AG04449 (cell line): Measurements from ENCODE around the gene CACNA1B.
"Not testable (repeated sequence)": the region's sequence is repeated elsewhere in the genome, so short reads cannot be mapped to it uniquely, and the experiment has no call there.

Experiments
- CTCF ChIA-PET: fragments of 350-600 bp; formaldehyde crosslinking; extraction: SDS; loops from one replicate; lab custom pipeline; 2021; ENCODE audit warnings: antibody characterized with exemption; lab: Yijun Ruan, JAX
- POLR2A ChIA-PET: fragments of 400-600, 350-600 bp; formaldehyde crosslinking; extraction: SDS; loops from one replicate; lab custom pipeline; 2020; ENCODE audit warnings: antibody characterized with exemption, inconsistent platforms; lab: Yijun Ruan, JAX
- DNase-seq: peaks from one replicate; pipeline ENCODE4 v3.0.0-alpha.2; 2010; ENCODE audit warnings: low read depth, low spot score
- H3K4me3 ChIP-seq: 2 replicates; pipeline ENCODE4 v1.5.1; 2011; ENCODE audit warnings: low read depth, mild to moderate bottlenecking, control low read depth, low read length
- TF ChIP-seq, protein P1 (sequence below): IDR thresholded peaks from one replicate; pipeline ENCODE4 v1.5.1; 2011; ENCODE audit warnings: mild to moderate bottlenecking, moderate library complexity, low read length, control low read depth, inconsistent platforms; ENCODE audit not compliant: insufficient read depth; ENCODE audit errors: missing control alignments

The CACNA1B gene

DNA sequence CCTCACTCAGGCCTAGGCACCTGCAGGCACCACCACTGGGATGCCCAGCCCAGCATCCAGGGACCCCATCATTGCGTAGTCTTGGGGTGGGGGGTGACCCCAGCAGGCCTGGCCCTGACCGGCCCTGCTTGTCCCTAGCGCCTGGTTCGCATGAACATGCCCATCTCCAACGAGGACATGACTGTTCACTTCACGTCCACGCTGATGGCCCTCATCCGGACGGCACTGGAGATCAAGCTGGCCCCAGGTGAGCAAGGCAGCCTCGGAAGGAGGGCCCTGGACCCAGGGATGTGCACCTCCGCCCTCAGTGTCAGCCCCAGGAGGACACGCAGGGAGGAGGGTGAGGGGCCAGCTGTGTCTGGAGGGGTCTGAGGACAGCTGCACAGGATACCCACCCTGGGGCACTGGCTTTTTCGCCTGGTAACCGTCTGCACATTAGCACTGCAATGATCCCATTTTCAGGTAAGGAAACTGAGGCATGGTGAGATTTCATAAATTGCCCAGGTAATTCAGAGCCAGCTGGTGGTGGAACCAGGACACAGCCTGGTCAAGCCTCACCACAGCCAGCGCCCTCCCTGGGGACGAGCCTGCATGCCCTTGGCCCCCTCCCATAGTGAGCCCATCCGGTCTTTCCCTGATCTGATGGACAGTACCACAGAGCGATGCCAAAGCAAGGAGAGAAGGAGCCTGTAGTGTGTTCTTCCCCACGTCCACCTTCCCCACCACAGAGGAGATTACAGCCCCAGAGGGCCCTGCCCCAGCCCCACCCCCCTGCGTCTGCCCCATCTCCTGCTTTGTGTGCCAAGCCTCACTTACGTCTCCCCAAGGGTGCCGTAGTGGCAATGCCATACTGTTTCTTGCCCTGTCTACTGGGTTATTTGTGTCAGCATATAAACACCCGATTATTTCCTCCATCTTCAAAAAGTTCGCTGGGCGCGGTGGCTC lies 228.3 kb downstream of the CACNA1B start:
- CTCF ChIA-PET = no interaction called here
- no peak for DNase-seq
- TF ChIP-seq, protein P1, sequence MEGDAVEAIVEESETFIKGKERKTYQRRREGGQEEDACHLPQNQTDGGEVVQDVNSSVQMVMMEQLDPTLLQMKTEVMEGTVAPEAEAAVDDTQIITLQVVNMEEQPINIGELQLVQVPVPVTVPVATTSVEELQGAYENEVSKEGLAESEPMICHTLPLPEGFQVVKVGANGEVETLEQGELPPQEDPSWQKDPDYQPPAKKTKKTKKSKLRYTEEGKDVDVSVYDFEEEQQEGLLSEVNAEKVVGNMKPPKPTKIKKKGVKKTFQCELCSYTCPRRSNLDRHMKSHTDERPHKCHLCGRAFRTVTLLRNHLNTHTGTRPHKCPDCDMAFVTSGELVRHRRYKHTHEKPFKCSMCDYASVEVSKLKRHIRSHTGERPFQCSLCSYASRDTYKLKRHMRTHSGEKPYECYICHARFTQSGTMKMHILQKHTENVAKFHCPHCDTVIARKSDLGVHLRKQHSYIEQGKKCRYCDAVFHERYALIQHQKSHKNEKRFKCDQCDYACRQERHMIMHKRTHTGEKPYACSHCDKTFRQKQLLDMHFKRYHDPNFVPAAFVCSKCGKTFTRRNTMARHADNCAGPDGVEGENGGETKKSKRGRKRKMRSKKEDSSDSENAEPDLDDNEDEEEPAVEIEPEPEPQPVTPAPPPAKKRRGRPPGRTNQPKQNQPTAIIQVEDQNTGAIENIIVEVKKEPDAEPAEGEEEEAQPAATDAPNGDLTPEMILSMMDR = no peak
- H3K4me3 ChIP-seq = no peak overlapping the region
- POLR2A ChIA-PET = no interaction called here

DNA sequence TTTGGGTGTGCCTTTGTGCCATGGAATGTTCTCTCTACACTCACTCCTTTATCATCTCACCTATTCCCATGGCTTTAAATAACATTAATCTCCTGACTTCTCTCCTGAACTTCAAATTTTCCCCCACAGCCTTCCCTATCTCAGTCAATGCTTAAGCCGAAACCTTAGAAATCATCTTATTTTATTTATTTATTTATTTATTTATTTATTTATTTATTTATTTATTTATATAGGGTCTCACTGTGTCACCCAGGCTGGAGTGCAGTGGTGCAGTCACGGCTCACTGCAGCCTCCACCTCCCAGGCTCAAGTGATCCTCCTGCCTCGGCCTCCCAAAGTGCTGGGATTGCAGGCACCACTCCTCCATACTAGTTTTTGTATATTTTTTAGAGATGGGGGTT lies 229.5 kb downstream of the CACNA1B start:
- POLR2A ChIA-PET, CTCF ChIA-PET, H3K4me3 ChIP-seq, DNase-seq: not testable (repeated sequence)

DNA sequence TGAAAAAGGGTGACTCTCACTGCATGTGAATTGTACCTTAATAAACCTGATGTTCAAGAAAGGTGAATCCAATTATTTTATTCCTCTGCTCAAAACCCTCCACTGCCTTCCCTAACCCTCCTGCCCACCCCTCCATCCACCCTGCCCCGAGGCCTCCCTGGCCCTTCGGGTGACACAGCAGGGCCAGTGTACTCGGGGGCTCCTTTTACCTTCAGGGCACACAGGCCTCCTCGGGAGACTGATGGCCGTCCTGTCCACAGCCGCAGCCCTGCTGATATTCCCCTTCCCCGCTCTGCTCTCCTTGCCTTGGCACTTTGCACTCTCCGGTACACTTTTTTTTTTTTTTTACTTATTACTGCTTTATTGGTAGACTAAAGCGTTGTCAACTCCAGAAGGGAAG lies 234.0 kb downstream of the CACNA1B start:
- ChIA-PET CTCF (no interaction called here), POLR2A (no interaction called here)
- TF ChIP-seq, protein P1 = no peak
- DNase-seq = no peak
- no peak overlapping the region for H3K4me3 ChIP-seq

GRCh38 chr9:138112090-138112748 lies 234.6 kb downstream of the CACNA1B start:
- CTCF ChIA-PET = no interaction called here

DNA sequence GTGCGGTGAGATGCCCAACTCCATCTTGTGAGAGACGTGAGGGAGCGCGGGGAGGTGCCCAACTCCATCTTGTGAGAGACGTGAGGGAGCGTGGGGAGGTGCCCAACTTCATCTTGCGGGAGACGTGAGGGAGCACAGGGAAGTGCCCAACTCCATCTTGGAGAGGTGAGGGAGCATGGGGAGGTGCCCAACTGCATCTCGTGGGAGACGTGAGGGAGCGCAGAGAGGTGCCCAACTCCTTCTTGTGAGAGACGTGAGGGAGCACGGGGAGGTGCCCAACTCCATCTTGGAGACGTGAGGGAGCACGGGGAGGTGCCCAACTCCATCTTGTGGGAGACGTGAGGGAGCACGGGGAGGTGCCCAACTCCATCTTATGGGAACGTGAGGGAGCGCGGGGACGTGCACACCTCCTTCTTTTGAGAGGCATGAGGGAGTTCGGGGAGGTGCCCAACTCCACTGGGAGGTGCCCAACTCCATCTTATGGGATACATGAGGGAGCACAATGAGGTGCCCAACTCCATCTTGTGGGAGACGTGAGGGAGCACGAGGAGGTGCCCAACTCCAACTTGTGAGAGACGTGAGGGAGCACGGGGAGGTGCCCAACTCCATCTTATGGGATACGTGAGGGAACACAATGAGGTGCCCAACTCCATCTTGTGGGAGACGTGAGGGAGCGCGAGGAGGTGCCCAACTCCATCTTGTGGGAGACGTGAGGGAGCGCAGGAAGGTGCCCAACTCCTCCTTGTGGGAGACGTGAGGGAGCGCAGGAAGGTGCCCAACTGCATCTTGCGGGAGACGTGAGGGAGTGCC lies 235.4 kb downstream of the CACNA1B start:
- ChIA-PET CTCF (no interaction called here), POLR2A (no interaction called here)
- no peak for DNase-seq
- H3K4me3 ChIP-seq = no peak overlapping the region
- TF ChIP-seq, protein P1 = no peak

More at GRCh38 chr9:138112090-138112748, 234.6 kb downstream of the CACNA1B start:
- no peak overlapping the region for H3K4me3 ChIP-seq
- no peak for DNase-seq
- TF ChIP-seq, protein P1 = no peak
- POLR2A ChIA-PET = no interaction called here

GRCh38 chr9:138113701-138114325 lies 236.2 kb downstream of the CACNA1B start:
- POLR2A ChIA-PET, H3K4me3 ChIP-seq, CTCF ChIA-PET, DNase-seq: not testable (repeated sequence)
